HepG2 (cell line): ENCODE measurements around the gene RAC3. TPM values are rescaled to one million over a fixed set of nuclear protein-coding genes. Genes with fewer than 3 reads are reported as not detected.

Source experiments
- ATAC-seq: fragments of 200-7000 bp; cut with Tn5 transposase; 3 replicates; pipeline ENCODE4 v1.9.1; 2020; ENCODE audit warnings: mild to moderate bottlenecking, moderate library complexity
- BruUV-seq: library from RNA; stranded (reverse); fragments of 400-500 nt; replicated peaks from 2 replicates; lab custom pipeline; 2021; lab: Mats Ljungman, UMichigan
- CTCF ChIA-PET: fragments of 300-600 bp; formaldehyde crosslinking; extraction: SDS; loops from one replicate; lab custom pipeline; 2021; ENCODE audit warnings: low total read pairs, inconsistent platforms, low intra/inter-chr PET ratio; lab: Yijun Ruan, JAX
- POLR2A ChIA-PET: fragments of 350-600 bp; sonication (Branson Sonifier 250); formaldehyde crosslinking; loops from one replicate; lab custom pipeline; 2020; ENCODE audit warnings: antibody characterized with exemption, inconsistent platforms; lab: Yijun Ruan, JAX
- DNase-seq: peaks from one replicate; pipeline ENCODE4 v3.0.0-alpha.2; 2015; ENCODE audit warnings: low spot score
- FAIRE-seq: peaks from 3 replicates; lab custom pipeline; 2011; peaks lifted over from hg19 to GRCh38; lab: Jason Lieb, UNC
- H2AFZ ChIP-seq: one replicate; pipeline ENCODE4 v1.6.1; 2011; ENCODE audit warnings: low read length, inconsistent platforms
- H3K27ac ChIP-seq: fragments of 300-600 bp; 3 replicates; pipeline ENCODE4 v1.8.0; 2011; ENCODE audit warnings: mixed run types, mild to moderate bottlenecking, mixed read lengths, low read length, inconsistent platforms; ENCODE audit not compliant: insufficient read depth; ENCODE audit errors: extremely low read length
- H3K27me3 ChIP-seq, 2 experiments: fragments of 200-600 bp in 1 of 2; 2 replicates in 1 of 2; 3 replicates in 1 of 2; pipeline versions ENCODE4 v1.6.0 to v1.8.0; 2011; ENCODE audit warnings: low read length in 2 of 2, mild to moderate bottlenecking in 2 of 2, moderate library complexity in 2 of 2, inconsistent platforms in 1 of 2; ENCODE audit not compliant: insufficient read depth in 2 of 2, control insufficient read depth in 1 of 2
- H3K36me3 ChIP-seq, 2 experiments: fragments of 200-600 bp in 1 of 2; replicated peaks in 1 of 2; 2 replicates in 1 of 2; 3 replicates in 1 of 2; pipeline versions ENCODE4 v1.5.1 to v1.8.0; 2011; ENCODE audit warnings: low read length in 2 of 2, inconsistent platforms in 1 of 2; ENCODE audit not compliant: insufficient read depth in 2 of 2, control insufficient read depth in 1 of 2
- H3K4me1 ChIP-seq: 2 replicates; pipeline ENCODE4 v1.5.1; 2012; ENCODE audit warnings: low read length, inconsistent platforms; ENCODE audit not compliant: insufficient read depth
- H3K4me2 ChIP-seq: 2 replicates; pipeline ENCODE4 v1.6.0; 2011; ENCODE audit warnings: low read depth, low read length, inconsistent platforms
- H3K4me3 ChIP-seq, 3 experiments: fragments of 200-600 bp in 1 of 3; sonication (generic), shearing (Covaris generic) in 1 of 3; replicated peaks in 1 of 3; 2 replicates each; pipeline ENCODE4 v1.5.1; 2011 to 2016; ENCODE audit warnings: low read length in 3 of 3, inconsistent platforms in 2 of 3, low read depth in 2 of 3, mild to moderate bottlenecking in 2 of 3, control low read depth in 1 of 3, mixed read lengths in 1 of 3; ENCODE audit not compliant: insufficient read depth in 1 of 3
- H3K79me2 ChIP-seq: one replicate; pipeline ENCODE4 v1.6.1; 2011; ENCODE audit warnings: low read length, inconsistent platforms; ENCODE audit not compliant: insufficient read depth
- H3K9ac ChIP-seq: 2 replicates; pipeline ENCODE4 v1.6.0; 2011; ENCODE audit warnings: mild to moderate bottlenecking, low read depth, low read length, inconsistent platforms; ENCODE audit not compliant: insufficient read depth
- H3K9me3 ChIP-seq: 2 replicates; pipeline ENCODE4 v1.5.1; 2012; ENCODE audit warnings: mild to moderate bottlenecking, low read length
- H4K20me1 ChIP-seq: 2 replicates; pipeline ENCODE4 v1.6.0; 2011; ENCODE audit warnings: inconsistent platforms, mild to moderate bottlenecking, low read length, moderate library complexity; ENCODE audit not compliant: insufficient read depth
- E2F2 ChIP-seq: sonication (generic); formaldehyde crosslinking; IDR thresholded peaks from 2 replicates; pipeline ENCODE4 v1.4.0; 2020; ENCODE audit warnings: missing genetic modification reagents, borderline replicate concordance
- EEA1 ChIP-seq: sonication (generic); formaldehyde crosslinking; IDR thresholded peaks from 2 replicates; pipeline ENCODE4 v1.5.1; 2020; ENCODE audit warnings: mild to moderate bottlenecking, missing genetic modification reagents, borderline replicate concordance
- FOXC1 ChIP-seq: sonication (generic); formaldehyde crosslinking; IDR thresholded peaks from 2 replicates; pipeline ENCODE4 v1.8.0; 2022; ENCODE audit warnings: mild to moderate bottlenecking, missing genetic modification reagents, borderline replicate concordance
- KDM3A ChIP-seq: IDR thresholded peaks from 2 replicates; pipeline ENCODE4 v1.6.1; 2018; ENCODE audit warnings: low read depth, missing compliant biosample characterization
- KDM6A ChIP-seq: IDR thresholded peaks from 2 replicates; pipeline ENCODE4 v1.6.1; 2016; ENCODE audit warnings: low read depth
- MAFG ChIP-seq: sonication (generic); formaldehyde crosslinking; IDR thresholded peaks from 2 replicates; pipeline ENCODE4 v1.5.1; 2020; ENCODE audit warnings: mild to moderate bottlenecking, missing genetic modification reagents
- NFATC3 ChIP-seq: sonication (generic); formaldehyde crosslinking; IDR thresholded peaks from 2 replicates; pipeline ENCODE4 v1.5.1; 2020; ENCODE audit warnings: mild to moderate bottlenecking, missing genetic modification reagents
- PCBP1 ChIP-seq: fragments of 200-400 bp; formaldehyde crosslinking; IDR thresholded peaks from 2 replicates; pipeline ENCODE4 v1.6.1; 2017; ENCODE audit warnings: mild to moderate bottlenecking, low read depth, low read length, borderline replicate concordance
- PLSCR1 ChIP-seq: sonication (generic); formaldehyde crosslinking; IDR thresholded peaks from 2 replicates; pipeline ENCODE4 v1.5.0; 2020; ENCODE audit warnings: missing genetic modification reagents, mild to moderate bottlenecking, borderline replicate concordance
- SP2 ChIP-seq: sonication (generic); formaldehyde crosslinking; IDR thresholded peaks from 2 replicates; pipeline ENCODE4 v1.5.1; 2020; ENCODE audit warnings: mild to moderate bottlenecking, missing genetic modification reagents
- YEATS4 ChIP-seq: sonication (generic); formaldehyde crosslinking; IDR thresholded peaks from 2 replicates; pipeline ENCODE4 v1.4.0; 2020; ENCODE audit warnings: missing genetic modification reagents, borderline replicate concordance
- ZGPAT ChIP-seq: IDR thresholded peaks from 2 replicates; pipeline ENCODE4 v1.6.1; 2016; ENCODE audit warnings: mild to moderate bottlenecking
- ZNF101 ChIP-seq: sonication (generic); formaldehyde crosslinking; IDR thresholded peaks from 2 replicates; pipeline ENCODE4 v1.4.0; 2020; ENCODE audit warnings: mild to moderate bottlenecking, low read depth, missing genetic modification reagents, borderline replicate concordance
- ZNF501 ChIP-seq: sonication (generic); formaldehyde crosslinking; IDR thresholded peaks from 2 replicates; pipeline ENCODE4 v1.5.1; 2020; ENCODE audit warnings: mild to moderate bottlenecking, moderate library complexity, missing genetic modification reagents
- ZNF530 ChIP-seq: sonication (generic); formaldehyde crosslinking; IDR thresholded peaks from 2 replicates; pipeline ENCODE4 v1.5.0; 2020; ENCODE audit warnings: low read depth, mild to moderate bottlenecking, missing genetic modification reagents
- ZNF552 ChIP-seq: sonication (generic); formaldehyde crosslinking; IDR thresholded peaks from 2 replicates; pipeline ENCODE4 v1.9.0; 2022; ENCODE audit warnings: missing genetic modification reagents, mild to moderate bottlenecking, borderline replicate concordance
- ZNF670 ChIP-seq: sonication (generic); formaldehyde crosslinking; IDR thresholded peaks from 2 replicates; pipeline ENCODE4 v1.8.0; 2022; ENCODE audit warnings: mild to moderate bottlenecking, missing genetic modification reagents, borderline replicate concordance
- ZNF740 ChIP-seq: sonication (generic); formaldehyde crosslinking; IDR thresholded peaks from 2 replicates; pipeline ENCODE4 v1.4.0; 2020; ENCODE audit warnings: missing genetic modification reagents
- ZNF772 ChIP-seq: sonication (generic); formaldehyde crosslinking; IDR thresholded peaks from 2 replicates; pipeline ENCODE4 v1.5.0; 2020; ENCODE audit warnings: mild to moderate bottlenecking, missing genetic modification reagents
- ZNF776 ChIP-seq: sonication (generic); formaldehyde crosslinking; IDR thresholded peaks from 2 replicates; pipeline ENCODE4 v1.4.0; 2020; ENCODE audit warnings: mild to moderate bottlenecking, missing genetic modification reagents
- ZNF788 ChIP-seq: sonication (generic); formaldehyde crosslinking; IDR thresholded peaks from 2 replicates; pipeline ENCODE4 v1.5.0; 2020; ENCODE audit warnings: mild to moderate bottlenecking, missing genetic modification reagents, borderline replicate concordance
- WGBS: methylation state at CpG from one replicate; pipeline ENCODE4 v1.1.6; 2017; ENCODE audit warnings: low lambda C conversion rate; 5-methylcytosine and 5-hydroxymethylcytosine counted together
- in situ Hi-C: cut with HindIII; loops from 2 replicates; pipeline ENCODE4 v1.10.0; 2017; ENCODE audit warnings: low pct_unique_long_range_greater_than_20kb; ENCODE audit not compliant: extremely low pct_ligation_motif_present
- intact Hi-C: fragments of 100-400 bp; cut with micrococcal nuclease; formaldehyde crosslinking; loops from one replicate; pipeline ENCODE4 v1.10.0; 2022; ENCODE audit not compliant: unreplicated experiment
- polyA plus RNA-seq, 8 experiments: library from polyadenylated mRNA; depleted of rRNA in 3 of 8; stranded (reverse) in 7 of 8; unstranded in 1 of 8; fragments of >200 nt; fragmentation: Illumina TruSeq in 4 of 8; extraction: Trizol in 4 of 8; gene quantifications; 2 replicates each; pipeline versions ENCODE4 v1.2.1 to v1.2.3, GENCODE V29; 2011 to 2016; ENCODE audit warnings: low read depth in 4 of 8, missing spikeins in 1 of 8, mixed read lengths in 1 of 8; ENCODE audit not compliant: insufficient read depth in 1 of 8
- total RNA-seq, 5 experiments: library from RNA; depleted of rRNA; stranded (reverse); fragments of >200 nt; fragmentation: Illumina TruSeq; extraction: Trizol; gene quantifications; 2 replicates each; pipeline ENCODE4 v1.2.3, GENCODE V29; 2016; ENCODE audit warnings: low read depth in 1 of 5

RAC3 gene
- total and polyA plus RNA-seq, 2 of the 13 experiments (the other 11 are each of a cell fraction or from before 2014, with no cell fraction given), result 10.5 to 21.3 TPM

GRCh38 chr17:82007495-82008257, 23.8 kb upstream of the RAC3 start:
- Histone ChIP-seq H4K20me1 (no peaks in the 10 kb centered on the region), H3K9me3 (no peaks in the 10 kb centered on the region), H3K4me1 (peaks cover 72% of the 10 kb centered on the region), H3K79me2 (peaks cover 35% of the 10 kb centered on the region), H3K4me3 (no peak overlapping the region), H3K4me2 (no peak overlapping the region), H2AFZ (no peak overlapping the region), H3K9ac (no peak overlapping the region), H3K27me3 (no peaks in the 10 kb centered on the region), H3K36me3 (peaks cover 40 to 53% of the 10 kb centered on the region in 2 experiments), H3K27ac (no peak overlapping the region)
- ATAC-seq, result no peak; the same call in 1 of the 3 replicates
- POLR2A ChIA-PET, result interaction anchor here (1.0 kb wide), 1 partner anchor 13 kb away, joined by 4 read pairs; no protein-coding TSS in a partner anchor
- no TSS peak for BruUV-seq
- in situ Hi-C loops, result no loop called here
- CTCF ChIA-PET, result interaction anchor here (0.8 kb wide), 1 partner anchor 48 kb away, joined by 4 read pairs; no protein-coding TSS in a partner anchor
- no peak for FAIRE-seq
- no peak for DNase-seq
- intact Hi-C loops, result no loop called here
- WGBS, result over 99% methylated on average over 16 of the region's 30 CpGs
- no peak for TF ChIP-seq SP2 (CRISPR knock-in tag)
- TF ChIP-seq ZNF740 (CRISPR knock-in tag), result no peak
- TF ChIP-seq PCBP1, result no peak
- TF ChIP-seq EEA1 (CRISPR knock-in tag), result no peak
- 0 out of 2 replicates have a peak, but pooled peaks have one; percentile 29 for TF ChIP-seq ZNF788
- no peak for TF ChIP-seq PLSCR1 (CRISPR knock-in tag)
- no peak for TF ChIP-seq YEATS4 (CRISPR knock-in tag)
- no peak for TF ChIP-seq ZNF101
- TF ChIP-seq MAFG, result no peak
- TF ChIP-seq ZNF772, result peak; percentile 29; the same call in 1 of the 2 replicates
- TF ChIP-seq ZNF552 (CRISPR knock-in tag), result no peak
- no peak for TF ChIP-seq E2F2
- TF ChIP-seq ZNF776 (CRISPR knock-in tag), result no peak
- 0 out of 2 replicates have a peak, but pooled peaks have one; percentile 32 for TF ChIP-seq ZNF670 (CRISPR knock-in tag)
- no peak for TF ChIP-seq NFATC3 (CRISPR knock-in tag)
- no peak for TF ChIP-seq ZNF530 (CRISPR knock-in tag)
- TF ChIP-seq ZNF501 (CRISPR knock-in tag), result no peak
- no peak for TF ChIP-seq KDM6A (CRISPR knock-in tag)
- TF ChIP-seq FOXC1 (CRISPR knock-in tag), result peak; percentile 43; the same call in 1 of the 2 replicates
- TF ChIP-seq KDM3A (CRISPR knock-in tag), result no peak
- TF ChIP-seq ZGPAT (CRISPR knock-in tag), result no peak
